Suppressor macrophage (primary cell): Measurements from ENCODE around the gene TRIM47.

ENCODE experiments used
- DNase-seq, 4 experiments: peaks; one replicate each; pipeline ENCODE4 v3.0.0-alpha.2; 2020 to 2022

The TRIM47 gene

DNA sequence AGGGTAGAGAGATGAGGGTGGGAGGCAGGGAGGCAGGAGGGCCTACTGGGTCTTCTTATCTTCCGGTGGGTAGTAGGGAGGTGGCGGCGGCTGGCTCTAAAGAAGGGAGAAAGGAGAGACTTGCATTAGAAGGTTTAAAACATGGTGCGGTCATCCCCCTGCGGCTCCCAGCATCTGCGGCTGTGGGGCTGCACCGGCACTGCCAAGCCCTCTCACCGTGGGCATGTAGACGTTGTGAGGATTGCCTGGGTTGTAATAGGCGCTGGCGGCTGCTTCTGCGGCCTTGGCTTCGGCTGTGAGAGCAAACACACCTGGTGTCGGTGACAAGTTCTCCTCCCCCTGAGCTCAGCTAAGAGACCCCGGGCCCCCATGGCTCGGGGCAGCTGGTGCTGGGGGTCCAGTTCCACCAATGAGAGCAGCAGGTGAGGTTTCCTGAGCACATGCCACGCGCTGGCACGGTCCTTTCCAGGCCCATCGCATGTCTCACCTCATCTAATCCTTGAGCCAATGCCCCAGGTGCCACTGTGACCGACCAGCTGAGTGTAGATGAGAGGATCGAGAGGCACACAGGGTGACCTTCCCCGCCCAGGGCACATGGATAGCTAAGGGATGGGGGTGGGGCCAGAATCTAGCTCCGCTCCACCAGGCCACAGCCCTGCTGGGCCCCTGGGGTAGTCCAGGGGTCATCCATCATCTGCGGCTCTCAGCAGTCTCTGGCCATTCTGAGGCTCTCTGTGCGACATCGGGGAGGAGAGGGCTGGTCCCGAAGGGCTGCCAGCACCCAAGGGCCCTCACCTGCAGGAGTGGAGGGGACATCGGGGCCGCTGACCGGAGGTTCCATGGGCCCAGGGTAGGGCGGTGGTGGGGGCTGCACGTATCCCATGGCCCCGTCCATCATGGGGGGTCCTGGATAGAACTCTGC, 31.4 kb downstream of the TRIM47 start:
- no peak for DNase-seq

DNA sequence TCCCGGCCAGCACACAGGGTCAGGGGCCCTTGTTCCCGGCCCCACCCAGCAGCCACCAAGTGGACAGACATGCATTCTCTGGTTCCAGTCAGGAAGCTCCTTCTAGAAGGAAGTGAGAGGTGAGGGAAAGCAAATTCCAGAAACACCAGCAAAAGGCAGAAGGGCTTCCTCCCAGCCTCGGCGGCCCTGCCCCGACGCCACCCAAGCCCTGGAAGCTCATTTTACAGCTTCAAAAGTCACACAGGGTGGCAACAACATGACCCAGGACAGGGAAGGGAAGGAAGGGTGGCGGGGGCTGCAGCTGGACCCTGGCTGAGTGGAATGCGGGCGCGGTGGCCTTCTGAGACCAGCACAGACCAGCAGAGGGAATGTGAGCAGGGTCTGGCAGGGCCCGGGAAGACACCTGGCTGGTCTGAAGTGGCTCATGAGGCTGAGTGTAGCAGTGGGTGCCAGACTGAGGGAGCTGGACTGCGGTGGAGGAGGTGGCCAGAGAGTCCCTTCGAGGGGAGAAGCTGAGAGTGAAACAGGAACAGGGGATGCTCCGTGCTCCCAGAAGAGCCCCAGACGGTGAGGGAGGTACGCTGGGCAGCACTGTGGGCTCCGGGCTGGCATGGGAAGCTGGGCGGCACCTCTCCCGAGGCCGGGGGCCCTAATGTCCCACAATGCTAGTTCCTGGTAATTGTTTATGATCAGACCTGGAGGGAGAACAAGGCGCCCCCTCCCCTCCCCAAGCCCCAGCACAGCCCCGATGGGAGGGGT, 32.3 kb downstream of the TRIM47 start:
- peak in 1 of 4 experiments; percentile 24 for DNase-seq

GRCh38 chr17:75845058-75845711, 33.2 kb downstream of the TRIM47 start:
- DNase-seq: peak; percentile 90 to 94 (median 93)

DNA sequence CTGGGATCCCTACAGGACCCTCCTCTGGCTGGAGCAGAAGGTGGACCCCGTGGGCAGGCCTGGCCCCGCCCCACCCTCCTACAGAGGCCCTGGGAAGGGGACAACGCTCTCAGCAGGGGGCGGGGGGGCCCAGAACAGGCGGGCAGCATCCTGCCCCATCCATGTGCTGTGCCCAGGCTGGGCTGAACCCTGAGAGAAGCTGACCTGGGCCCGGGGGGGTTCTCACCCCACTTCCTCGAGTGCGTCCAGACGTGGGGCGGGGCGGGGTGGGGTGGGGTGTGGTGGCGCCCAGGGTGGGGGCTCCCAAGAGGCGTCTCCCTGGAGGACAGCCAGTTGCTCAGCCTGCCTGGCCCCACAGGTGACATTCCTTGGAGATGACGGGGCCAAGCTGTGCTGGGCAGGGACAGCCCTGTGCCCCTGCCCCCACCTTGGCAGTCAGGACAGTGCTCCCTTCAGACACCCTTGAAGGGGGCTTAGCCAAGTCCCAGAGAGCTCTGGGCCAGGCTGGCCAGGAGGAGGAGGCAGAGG, 33.8 kb downstream of the TRIM47 start:
- no peak for DNase-seq

DNA sequence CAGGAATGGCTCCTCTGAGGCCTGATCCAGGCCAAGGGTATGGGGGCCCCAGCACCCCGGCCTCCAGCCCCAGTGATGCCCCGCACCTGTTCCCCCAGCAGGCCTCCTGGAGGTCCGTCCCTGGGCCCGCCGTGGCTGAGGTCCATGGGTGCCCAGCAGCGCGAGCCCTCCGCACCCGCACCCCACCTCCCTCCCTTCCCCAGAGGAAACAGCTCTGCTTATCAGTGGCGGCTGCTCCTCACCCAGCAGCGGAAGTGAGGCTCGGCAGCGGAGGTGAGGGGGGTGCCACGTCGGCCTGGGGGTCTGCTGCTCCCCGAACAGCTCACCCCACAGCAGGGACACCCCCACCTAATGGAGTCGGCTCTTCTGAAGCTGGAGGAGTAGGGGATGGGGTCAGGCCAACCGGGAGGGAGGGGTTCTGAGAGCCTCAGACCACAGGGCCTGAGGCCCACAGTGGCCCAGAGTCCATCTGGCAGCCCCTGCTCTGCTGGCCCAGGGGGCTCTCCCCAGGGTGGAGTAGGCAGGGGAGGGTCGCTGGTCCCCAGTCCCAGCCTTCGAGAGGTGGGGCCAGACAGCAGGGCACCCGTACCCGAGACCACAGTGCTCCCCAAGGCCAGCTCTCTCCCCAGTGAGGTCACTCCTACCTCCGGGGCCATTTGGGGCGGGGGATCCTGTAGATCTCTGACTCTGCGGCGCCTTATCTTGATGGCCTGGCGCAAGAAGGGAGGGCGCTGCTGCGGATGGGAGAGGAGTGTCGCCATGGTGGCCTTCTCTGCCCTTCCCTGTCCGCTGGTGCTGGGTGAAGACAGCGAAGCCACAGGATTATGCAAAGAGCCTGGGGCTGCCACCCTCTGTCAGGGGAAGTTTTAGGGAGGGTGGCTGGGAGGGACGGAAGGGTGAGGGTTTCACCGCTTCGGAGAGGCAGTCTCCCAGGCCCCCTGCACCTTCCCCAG, 34.5 kb downstream of the TRIM47 start, which contains the start of gene UNC13D:
UNC13D (minus strand) TSS at position 828 of the 953 bp plus-strand sequence; CDS start at position 761, 67 bp downstream.
- peak; percentile 68 to 86 (median 82) for DNase-seq

DNA sequence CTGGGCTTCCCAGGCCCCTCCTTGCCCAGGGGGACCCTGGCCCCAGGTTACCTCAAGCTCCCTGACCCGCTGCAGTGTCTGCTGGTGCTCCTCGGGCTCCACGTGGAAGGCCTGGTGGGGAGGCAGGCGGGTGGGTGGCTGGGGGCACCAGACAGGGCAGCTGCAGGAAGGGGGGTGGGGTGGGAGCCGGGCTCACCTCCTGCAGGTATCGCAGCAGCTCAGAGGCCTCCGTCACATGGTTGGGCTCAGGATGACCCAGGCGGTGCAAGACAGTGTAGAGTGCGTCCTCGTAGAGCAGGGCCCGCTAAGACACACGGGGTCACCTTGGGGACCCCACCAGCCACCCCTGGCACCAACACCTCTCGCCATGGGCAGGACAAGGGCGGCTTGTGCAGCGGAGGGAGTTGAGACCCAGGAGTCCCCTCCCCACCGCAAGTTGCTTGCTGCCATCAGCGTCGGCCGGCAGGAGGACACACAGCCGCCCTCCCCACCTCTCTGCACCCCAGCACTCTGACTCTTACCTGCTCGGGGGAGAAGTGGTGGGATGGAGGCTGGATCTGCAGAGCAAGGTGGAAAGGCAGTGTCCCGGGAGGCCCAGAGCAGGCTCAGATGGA, 35.3 kb downstream of the TRIM47 start:
- peak in 1 of 4 experiments; percentile 1 for DNase-seq

GRCh38 chr17:75842411-75842810, 36.0 kb downstream of the TRIM47 start:
- no peak for DNase-seq

DNA sequence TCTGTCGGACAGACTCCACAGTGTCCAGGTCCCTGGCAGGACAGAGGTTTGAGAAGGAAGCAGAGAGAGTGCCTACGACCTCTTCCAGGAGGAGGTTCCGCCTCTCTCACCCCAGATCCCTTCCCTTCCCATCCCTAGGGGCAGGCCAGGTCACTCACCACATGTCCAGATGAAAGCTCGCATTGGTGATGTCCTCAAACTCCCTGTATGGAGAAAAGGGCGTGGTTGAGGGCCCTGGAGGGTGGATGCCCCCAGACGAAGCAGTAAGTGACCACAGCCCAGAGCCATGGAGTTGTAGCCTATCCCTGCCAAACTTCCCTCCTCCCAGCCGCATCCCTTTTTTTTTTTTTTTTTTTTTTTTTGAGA, 37.6 kb downstream of the TRIM47 start:
- no peak for DNase-seq

DNA sequence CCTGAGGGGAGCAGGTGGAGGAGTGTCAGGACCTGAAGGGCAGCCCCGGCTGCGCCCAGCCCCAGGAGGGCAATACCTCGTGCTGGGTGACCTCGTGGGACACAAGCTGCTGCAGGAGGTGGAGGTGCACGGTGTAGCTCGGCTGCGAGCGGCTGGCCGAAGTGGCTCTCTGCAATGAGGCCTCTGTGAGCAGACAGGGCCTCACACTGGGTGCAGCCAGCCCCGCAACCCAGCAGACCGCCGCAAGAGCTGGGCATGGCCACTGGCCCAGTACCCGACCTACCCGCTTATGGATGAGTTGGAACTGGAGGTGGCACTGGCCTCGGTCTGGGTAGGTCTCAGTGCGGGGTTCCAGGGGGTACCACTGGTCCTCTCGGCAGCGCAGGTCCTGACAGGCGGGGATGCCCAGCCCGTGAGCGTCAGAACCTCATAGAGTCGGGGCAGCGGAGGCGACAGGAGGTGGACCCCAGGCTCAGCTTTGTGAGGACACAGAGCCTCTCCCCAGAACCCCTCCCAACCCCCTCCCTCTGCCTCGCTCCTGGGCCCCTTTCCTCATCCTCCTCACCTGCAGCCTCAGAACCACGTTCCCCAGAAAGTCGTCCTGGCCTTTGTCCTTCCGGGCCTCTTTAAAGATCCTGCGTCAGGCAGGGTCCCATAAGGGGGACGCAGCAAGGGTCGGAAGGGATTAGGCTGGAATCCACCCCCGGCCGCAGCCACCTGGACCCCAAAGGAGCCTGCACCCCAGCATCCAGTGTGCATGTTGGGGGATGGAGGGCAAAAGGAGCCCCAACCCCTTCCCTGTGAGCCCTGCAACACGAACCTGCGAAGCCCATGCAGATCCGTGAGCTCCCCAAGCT, 38.2 kb downstream of the TRIM47 start:
- DNase-seq: no peak

GRCh38 chr17:75838410-75838809, 40.0 kb downstream of the TRIM47 start:
- DNase-seq: no peak

- no peak for DNase-seq
Observed at GRCh38 chr17:75837899-75838298, 40.5 kb downstream of the TRIM47 start.

- DNase-seq: no peak
Observed at GRCh38 chr17:75836605-75837004, 41.8 kb downstream of the TRIM47 start.

- no peak for DNase-seq
Observed at GRCh38 chr17:75835654-75835987, 42.8 kb downstream of the TRIM47 start.

GRCh38 chr17:75834928-75835653, 43.3 kb downstream of the TRIM47 start:
- no peak for DNase-seq

- DNase-seq: no peak
Observed at GRCh38 chr17:75834279-75834920, 44.0 kb downstream of the TRIM47 start.

GRCh38 chr17:75832652-75833400, 45.6 kb downstream of the TRIM47 start:
- peak in 2 of 4 experiments; percentile 28 to 35 for DNase-seq

- DNase-seq: peak; percentile 87 to 92 (median 90)
Observed at GRCh38 chr17:75832164-75832651, 46.2 kb downstream of the TRIM47 start.

DNA sequence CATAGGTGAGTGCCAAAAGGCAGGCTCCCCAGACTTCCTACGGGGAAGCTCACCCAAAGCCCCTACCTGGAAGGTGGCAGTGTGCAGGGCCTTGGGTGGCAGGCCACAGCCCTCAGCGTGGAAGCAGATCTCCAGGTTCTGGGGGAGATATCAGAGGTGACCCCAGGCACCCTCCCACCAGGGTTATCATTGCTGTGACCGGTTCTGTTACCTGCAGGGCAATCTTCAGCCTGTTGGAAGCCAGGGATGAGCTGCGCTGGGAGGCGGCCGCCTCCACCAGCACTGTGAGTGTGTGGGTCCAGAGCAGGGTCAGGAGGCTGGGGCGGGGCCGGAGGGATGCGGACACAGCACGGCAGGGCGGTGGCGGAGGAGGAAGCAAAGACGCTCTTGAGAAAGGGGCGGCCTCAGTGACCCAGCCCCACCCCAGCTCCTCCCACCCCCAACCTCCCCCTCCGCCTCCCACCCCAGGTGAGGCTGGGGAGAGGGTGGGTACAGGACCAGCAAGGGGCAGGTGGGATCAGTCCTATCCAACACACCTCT, 47.3 kb downstream of the TRIM47 start:
- DNase-seq: peak in 2 of 4 experiments; percentile 35
